Activated naive CD4-positive, alpha-beta T cell treated with Interleukin-2 at 50 U/mL for 16 hours (primary cell): ENCODE data around the gene PLVAP.
A peak's percentile ranks its signal among the peaks of the same experiment; 100 is the strongest.

Experiments
- DNase-seq: peaks from one replicate; pipeline ENCODE4 v3.0.0-alpha.2; 2020

The PLVAP gene

DNA sequence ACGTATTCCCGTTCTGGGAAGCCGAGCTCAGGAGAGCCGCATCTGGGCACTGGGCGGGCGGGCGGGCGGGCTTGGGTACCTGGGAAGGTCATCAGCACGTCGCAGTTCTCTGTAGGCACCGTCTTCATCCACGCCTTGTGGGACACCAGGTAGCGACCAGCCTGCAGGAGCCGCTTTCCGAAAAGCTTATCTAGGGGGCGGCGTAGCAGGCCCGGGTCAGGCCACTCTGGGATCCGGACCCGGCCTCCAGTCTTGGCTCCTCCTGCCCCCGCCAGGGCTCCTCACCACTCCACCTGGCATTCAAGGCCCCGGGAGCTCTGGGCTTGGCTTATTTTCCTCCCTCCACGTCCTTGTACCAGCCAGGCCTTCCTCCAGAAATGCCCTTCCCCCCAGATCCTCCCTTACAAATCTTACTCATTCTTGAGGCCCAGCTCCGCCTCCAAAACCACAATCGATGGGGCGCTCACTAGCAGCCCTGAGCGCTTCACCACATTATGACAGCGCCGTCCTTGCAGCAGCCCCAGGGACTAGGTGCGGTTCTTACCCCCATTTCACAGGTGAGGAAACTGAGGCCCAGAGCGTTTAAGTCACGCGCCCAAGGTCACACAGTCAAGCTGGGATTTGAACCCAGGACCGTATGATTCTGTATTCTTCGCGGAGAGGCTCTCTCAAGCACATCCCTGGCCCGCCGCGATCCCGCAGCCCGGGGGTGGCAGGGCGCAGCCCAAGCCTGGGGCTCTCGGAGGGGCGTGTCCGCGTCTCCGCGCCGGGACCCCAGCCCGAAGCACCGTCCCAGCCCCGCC is 43.3 kb downstream of the PLVAP start:
- peak; percentile 81 for DNase-seq

DNA sequence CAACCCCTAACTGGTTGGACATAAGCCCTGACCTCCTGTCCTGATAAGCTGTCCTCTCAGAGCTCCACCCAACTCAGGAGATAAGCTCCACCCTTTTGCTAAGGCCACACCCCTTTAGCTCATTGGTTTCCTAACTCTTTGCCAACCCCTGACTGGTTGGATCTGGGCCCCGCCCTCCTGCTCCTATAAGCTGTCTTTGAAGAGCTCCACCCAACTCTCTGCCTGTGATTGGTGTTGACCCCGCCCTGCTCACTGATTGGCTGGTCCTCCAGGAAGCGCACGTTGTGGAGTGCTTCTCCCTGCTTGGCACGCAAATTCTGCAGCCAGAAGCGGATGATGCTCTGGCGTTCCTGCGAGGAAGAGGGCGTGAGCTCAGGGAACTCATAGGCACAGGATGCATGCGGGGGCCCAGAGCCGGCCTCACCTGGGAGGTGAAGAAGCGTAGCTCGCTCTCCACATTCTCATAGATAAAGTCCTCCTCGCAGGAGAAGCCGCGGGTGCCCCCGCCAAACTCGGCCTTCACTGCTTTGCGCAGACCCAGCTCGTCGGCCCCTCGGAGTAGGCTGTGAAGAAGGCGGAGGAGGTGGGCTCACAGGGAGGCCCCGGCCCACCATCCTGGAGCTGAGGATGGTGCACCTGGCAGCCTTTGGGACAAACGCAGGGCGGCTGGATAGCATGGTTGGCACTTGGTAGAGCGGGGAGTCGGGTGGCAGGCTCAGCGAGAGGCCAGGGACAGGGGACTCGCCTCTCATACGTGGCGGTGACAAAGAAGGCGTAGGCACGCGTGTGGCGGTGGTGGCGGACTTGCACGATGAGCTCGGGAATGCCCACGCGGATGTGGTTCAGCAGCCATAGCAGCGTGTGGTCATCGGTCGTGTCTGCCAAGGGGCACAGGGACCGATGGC is 44.2 kb downstream of the PLVAP start:
- DNase-seq = peak; percentile 35

DNA sequence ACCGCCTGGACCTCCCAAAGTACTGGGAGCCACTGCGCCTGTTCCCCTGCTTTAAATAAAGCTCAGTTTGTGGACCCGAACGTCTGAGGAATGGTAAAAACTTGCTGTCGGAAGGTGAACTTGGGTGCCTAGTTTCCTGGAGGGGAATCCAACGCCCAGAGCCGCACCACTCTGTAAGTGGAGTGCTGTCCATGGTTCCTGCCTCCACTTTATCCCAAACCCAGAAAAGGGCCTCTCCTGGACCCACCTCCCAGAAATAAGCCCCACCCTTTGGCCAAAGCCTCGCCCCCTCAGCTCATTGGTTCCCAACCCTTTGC is 44.8 kb downstream of the PLVAP start:
- DNase-seq = no peak

DNA sequence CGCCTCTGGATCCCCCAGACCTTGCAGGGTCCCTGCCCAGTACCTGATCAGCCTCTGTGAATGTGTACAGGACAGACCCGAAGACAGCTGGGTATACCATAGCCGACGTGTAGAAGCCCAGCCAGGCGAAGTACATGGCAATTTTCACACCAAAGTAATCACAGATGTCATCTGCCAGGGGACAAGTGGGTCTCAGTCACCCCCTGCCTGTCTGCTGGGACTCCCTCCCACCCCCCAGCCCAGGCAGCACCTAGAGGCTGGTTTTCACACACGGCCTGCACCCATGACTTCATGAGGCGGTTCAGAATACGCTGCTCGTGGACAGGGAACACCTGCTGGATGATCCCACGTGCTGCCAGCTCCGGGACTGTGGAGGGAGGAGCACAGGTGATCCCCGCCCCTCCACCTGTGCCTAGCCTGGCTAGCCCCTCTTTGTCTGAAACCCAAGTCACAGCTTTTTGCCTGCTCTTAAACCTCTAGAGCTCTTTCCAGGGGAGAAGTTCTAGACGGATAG is 46.0 kb downstream of the PLVAP start:
- no peak for DNase-seq

DNA sequence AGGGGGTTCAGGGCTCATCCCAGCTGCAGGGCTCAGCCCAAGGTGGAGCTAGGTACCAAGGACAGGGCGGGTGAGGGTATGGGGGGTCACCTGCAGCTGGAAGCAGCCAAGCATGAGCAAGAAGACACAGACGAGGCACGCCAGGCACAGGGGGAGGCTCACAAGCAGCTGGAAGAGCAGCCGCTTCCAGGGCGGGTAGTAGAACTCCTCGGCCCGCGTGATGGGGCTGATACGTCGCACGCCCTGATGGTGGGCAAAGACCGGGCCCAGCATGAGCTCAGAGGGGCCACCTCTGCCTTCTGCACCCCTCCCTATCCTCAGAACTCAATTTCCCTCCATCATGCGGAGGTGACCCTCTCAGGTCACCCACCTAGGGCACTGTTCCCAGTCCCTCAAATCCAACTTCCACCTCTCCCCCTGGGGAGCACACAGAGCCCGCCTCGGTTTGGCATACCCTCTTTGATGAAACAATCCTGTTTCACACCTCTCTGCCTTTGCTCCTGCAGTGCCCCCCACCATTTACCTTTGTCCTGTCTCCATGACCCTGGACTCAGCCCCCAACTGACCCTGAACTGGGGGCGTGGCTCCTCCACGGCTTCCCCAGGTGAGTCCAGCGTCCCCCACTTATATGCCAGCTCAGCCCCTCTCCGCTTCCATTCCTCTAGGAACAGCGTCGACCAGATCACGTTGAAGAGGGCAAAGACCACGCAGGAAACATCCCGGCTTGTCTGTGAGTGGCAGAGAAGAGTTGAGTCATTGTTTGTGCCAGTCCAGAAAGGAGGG is 46.7 kb downstream of the PLVAP start:
- no peak for DNase-seq

DNA sequence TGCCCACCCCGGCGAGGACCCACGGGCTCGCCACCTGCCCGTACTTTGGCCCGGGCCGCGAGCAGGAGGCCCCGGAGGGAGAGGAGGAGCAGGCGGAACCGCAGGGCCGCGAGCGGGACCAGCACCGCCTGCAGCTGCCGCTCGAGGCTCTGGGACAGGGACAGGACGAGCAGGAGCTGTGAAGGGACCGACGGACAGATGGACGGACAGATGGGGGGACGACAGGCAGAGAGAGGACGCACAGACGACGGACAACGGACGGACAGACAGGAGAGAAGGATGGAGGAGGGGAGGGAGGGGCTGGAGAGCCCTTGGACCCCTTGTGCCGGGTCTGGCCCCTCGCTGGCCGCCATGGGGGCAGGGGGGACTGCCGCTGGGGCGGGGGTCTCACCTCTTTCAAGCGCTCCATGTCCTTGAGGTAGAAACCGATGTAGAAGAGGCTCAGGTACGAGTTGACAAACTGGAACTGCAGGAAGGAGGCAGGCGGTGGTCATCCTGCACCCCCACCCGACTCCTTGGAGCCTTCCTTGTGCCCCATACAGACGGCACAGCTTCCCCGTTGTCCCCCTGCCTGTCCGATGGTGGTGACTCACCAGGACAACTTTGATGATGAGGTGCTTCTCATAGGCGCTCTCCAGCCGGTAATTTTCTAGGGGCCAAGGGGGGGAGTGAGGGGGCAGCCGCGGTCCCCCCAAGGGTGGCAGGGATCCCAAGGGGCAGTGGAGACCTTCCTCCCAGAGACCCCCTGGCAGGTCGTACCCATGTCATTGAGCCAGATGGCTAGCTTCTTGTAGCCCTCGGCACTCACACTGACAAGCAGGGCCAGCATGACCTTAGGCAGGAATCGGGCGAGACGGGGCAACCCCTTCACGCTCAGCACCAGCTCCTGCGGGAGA is 47.5 kb downstream of the PLVAP start:
- DNase-seq = no peak

DNA sequence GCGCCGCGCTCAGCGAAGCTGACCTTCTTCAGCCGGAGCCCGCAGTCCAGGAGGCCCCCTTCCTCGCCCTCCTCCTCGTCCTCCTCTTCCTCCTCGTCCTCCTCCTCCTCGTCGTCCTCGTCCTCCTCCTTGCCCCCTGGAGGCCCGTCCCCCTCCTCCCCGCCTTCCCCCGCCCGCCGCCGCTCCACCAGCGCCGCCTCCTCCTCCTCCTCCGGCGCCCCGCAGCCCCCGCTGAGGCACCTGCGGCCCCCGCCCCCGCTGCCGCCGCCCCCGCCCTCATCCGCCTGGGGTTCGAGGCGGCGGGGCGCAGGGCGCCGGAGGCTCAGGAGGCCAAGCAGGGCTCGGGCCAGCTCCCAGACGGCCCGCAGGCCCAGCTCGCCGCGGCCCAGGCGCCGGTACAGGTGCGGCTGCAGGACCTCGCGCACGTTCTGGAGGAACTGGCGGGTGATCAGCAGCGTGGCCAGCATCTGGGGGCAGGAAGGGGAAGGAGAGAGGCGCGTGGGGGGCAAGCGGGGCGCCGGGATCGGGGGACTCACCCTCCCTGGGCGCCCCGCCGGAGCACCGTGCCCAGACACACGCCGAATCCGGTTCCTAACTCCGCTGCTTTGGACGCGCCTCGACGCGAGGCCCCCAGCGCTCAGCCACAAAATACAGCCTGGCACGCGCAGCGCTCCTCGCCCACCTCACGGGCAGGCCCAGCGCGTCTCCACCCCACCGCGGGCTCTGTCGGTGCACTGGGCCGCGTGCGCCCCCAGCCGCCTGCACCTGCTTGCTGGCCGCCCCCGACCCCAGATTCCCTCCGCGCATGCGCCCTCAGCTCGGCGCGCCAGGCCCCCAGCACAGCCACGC is 48.4 kb downstream of the PLVAP start:
- DNase-seq = peak; percentile 41

DNA sequence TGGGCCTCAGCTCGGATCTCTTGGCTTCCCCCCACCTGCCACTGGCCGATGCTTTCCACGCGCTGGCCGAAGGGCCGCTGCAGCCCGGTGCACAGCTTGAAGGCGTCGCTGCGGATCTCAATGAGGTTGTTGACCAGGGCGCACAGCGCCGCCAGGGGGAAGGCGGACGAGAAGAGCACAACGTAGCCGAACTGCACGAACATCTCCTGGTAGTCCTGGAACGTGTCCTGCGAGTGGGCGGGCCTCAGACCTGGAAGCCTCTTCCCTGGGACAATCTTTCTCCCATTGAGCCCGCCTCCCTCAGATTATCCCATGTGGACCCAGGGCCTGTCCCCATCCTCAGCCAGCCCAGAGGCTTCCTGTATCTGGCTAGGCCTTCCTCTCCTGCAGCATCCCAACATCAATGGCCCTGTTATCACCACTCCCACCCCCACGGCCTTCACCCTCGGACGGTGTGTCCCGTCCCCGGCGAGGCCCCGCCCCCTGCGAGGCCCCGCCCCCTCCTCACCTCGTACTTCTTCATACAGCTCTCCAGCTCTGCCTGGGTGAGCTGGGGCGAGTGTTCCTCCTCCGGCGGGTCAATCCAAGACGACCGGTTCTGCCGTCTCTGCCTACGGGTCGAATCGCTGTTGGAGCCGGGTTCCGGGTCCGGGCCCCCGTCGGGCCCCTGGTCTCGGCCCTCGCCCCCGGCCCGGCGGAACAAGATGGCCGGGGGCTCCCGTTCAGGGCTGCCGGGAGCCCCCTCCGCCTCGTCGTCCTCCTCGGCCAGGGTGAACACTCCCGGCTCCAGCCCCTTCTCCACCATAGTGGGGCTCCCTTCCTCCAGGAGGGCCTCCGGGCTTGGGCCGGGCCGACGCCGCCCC is 49.3 kb downstream of the PLVAP start:
- DNase-seq = peak; percentile 47

- no peak for DNase-seq
Measured at GRCh38 chr19:17327068-17327653, 50.0 kb downstream of the PLVAP start.

GRCh38 chr19:17326595-17326966 is 50.6 kb downstream of the PLVAP start:
- DNase-seq = no peak

GRCh38 chr19:17325881-17326594 is 51.1 kb downstream of the PLVAP start:
- DNase-seq = no peak

DNA sequence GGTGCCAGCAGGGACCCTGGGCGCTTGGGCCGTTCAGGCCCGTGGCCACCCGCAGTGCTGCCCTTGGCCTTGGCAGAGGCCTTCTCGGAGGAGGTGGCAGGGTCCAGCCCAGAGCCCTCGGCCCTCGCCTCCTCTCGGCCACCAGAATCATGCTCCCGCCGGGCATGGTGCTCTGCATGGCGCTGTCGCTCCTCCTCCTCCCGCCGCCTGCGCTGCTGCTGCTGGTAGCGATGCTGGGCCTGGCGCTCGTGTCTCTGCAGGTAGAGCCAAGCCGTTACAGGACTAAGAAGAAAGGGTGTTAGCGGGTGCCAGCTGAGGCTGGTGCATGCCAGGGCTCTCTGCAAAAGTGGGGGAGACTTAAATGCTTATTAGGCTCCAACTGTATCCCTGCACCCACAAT is 52.0 kb downstream of the PLVAP start:
- no peak for DNase-seq

DNA sequence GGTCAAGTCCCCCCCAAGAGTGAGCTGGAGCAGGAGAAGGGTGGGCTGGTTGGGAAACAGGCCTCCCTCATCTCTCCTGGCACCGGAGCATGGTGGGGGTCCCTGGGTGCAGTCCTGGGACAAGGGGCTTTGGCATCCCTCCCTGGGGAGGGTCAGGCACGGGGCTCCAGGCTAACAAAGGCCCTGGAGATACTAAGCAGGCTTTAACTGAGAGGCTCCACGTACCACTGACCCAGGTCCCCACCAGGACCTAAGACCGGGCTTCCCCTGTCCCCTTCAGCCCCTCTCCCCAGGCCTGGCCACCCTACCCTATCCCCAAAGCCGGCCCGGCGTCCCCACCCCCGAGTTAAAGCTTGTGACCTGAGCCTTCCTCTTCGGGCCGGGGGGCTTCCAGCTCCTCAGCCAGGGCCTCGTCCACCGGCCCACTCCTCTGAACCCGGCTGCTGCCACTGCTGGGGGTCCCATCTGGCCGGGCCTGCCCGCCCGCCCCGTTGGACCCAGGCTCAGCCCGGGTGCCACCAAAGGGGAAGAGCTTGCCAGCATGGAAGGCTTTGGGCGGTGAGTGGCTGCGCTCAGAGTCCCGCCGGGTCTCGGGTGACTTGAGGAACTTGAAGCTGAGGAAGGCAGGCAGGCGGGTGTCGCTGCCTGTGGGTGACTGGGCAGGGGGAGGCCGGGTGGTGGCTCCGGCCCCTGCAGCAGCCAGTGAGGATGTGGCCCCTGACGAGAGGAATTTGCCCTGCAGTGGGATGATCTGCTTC is 52.6 kb downstream of the PLVAP start:
- DNase-seq = no peak

GRCh38 chr19:17323964-17324332 is 53.2 kb downstream of the PLVAP start:
- no peak for DNase-seq

DNA sequence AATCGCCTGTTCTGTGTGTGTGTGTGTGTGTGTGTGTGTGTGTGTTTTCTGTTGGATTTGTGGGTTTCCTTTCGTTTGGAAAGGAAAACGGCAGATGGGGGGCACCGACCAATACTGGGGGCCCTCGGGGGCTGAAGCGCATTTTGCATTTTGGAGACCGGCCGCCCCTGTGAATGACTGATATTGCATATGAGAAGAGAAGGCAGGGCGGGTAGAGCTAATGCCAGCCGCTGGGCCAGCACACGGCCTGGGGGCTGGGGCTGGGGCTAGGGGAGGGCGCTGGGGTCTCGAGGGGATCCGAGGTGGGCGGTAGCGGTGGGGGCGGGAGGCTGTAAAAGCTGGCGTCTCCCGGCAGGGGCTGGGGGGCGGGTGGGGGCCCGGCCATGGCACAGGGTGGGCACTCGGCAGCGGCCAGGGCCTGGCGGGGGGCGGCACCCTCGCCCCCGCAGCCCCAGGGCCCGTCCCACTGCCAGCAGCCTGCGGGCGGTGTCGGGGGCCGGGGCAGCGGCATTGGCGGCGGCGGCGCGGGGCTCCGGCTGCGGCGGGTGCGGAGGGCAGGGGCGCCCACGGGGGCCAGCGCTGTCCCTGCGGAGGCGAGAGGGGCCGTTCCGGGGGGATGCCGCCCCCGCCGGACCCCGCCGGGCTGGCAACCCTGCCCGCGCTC is 53.7 kb downstream of the PLVAP start:
- DNase-seq = no peak

GRCh38 chr19:17322854-17323253 is 54.3 kb downstream of the PLVAP start:
- DNase-seq = no peak

DNA sequence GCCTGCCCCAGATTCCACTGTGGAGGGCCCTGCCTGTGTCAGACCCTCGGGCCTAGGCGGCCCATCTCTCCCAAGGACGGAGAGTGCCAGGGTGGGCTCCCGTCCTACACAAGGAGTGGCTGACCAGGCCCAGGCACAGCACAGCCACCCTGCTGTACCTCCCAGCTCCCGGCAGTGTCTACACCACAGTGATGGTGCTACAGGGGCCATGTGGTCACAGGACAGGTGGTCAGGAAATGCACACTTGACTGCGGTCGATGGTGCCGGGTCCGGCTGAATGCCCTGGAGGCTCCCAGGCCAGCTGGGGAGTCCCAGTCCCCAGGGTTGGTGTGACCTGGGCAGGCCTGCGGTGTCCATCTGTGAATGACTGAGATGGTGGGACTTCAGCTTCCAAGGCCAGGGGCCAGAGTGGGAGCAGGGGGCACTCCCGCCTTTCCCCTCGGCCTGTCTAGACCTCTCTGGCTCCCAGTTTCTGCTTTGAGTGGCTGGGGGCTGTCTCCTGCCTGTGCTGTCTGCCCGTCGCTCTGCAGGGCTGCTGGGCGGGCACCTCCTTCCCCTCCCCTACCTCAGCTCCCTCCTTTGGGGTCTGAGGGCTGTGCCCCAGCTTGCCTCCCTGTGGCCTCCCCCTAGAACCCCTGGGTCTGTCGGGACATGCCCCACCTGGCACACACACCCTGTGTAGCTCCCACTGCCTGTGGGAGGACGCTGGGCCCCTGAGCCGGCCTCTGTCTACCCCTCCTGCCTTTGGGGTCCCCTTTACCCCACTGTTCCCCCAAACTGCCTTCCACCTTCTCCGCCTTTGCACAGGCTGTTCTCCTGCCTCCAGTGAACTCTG is 55.3 kb downstream of the PLVAP start:
- DNase-seq = no peak
